ENCODE measurements around the gene PRDM13. TPM values are rescaled to one million over a fixed set of nuclear protein-coding genes. Genes with fewer than 3 reads are reported as not detected.

PRDM13 gene
- total and polyA plus RNA-seq, 2 of the 13 experiments (the other 11 are each of a cell fraction or from before 2014, with no cell fraction given), result not detected

GRCh38 chr6:99641270-99641669 lies 34.6 kb downstream of the PRDM13 start:
- H3K4me2 ChIP-seq (ENCODE audit: low read depth, low read length), result no peak overlapping the region
- H3K9ac ChIP-seq (ENCODE audit: insufficient read depth, low read depth, low read length), result no peak overlapping the region
- no peak for FAIRE-seq
- no peaks in the 10 kb centered on the region for H3K4me1 ChIP-seq (ENCODE audit: insufficient read depth, low read length)
- no TSS peak for BruUV-seq (replicated peaks)
- ATAC-seq, result no peak
- CTCF ChIA-PET (ENCODE audit: low intra/inter-chr PET ratio, low total read pairs), result no interaction called here
- no peak overlapping the region for H3K4me3 ChIP-seq (replicated peaks in 1 of 3; ENCODE audit: insufficient read depth in 1 of 3, low read depth in 2 of 3, low read length in 3 of 3)
- no peak overlapping the region for H2AFZ ChIP-seq (ENCODE audit: low read length)
- H3K27ac ChIP-seq (ENCODE audit: extremely low read length, insufficient read depth, low read length), result no peak overlapping the region
- no peaks in the 10 kb centered on the region for H3K36me3 ChIP-seq (replicated peaks in 1 of 2; ENCODE audit: control insufficient read depth in 1 of 2, insufficient read depth in 2 of 2, low read length in 2 of 2)
- H3K79me2 ChIP-seq (ENCODE audit: insufficient read depth, low read length), result no peaks in the 10 kb centered on the region
- in situ Hi-C loops (cut with HindIII; ENCODE audit: extremely low pct_ligation_motif_present, low pct_unique_long_range_greater_than_20kb), result no loop called here
- H3K27me3 ChIP-seq (ENCODE audit: control insufficient read depth in 1 of 2, insufficient read depth in 2 of 2, low read length in 2 of 2), result no peaks in the 10 kb centered on the region
- H3K9me3 ChIP-seq (ENCODE audit: low read length), result peaks cover 17% of the 10 kb centered on the region
- no peaks in the 10 kb centered on the region for H4K20me1 ChIP-seq (ENCODE audit: insufficient read depth, low read length)
- intact Hi-C loops (cut with micrococcal nuclease; ENCODE audit: unreplicated experiment), result no loop called here
- 2% methylated on average over 2 of the region's 2 CpGs for WGBS (ENCODE audit: low lambda C conversion rate)
- DNase-seq (ENCODE audit: low spot score), result no peak
- POLR2A ChIA-PET, result no interaction called here
- no peak for TF ChIP-seq HOMEZ (CRISPR knock-in tag; IDR thresholded peaks at IDR 0.05; ENCODE audit: low read depth)
- TF ChIP-seq, protein P1, sequence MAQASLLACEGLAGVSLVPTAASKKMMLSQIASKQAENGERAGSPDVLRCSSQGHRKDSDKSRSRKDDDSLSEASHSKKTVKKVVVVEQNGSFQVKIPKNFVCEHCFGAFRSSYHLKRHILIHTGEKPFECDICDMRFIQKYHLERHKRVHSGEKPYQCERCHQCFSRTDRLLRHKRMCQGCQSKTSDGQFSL (CRISPR knock-in tag; IDR thresholded peaks at IDR 0.05), result no peak
- no peak for TF ChIP-seq KLF9 (CRISPR knock-in tag; IDR thresholded peaks at IDR 0.05; ENCODE audit: low read depth)
- no peak for TF ChIP-seq ZFP62 (CRISPR knock-in tag; IDR thresholded peaks at IDR 0.05)
- TF ChIP-seq, protein P2, sequence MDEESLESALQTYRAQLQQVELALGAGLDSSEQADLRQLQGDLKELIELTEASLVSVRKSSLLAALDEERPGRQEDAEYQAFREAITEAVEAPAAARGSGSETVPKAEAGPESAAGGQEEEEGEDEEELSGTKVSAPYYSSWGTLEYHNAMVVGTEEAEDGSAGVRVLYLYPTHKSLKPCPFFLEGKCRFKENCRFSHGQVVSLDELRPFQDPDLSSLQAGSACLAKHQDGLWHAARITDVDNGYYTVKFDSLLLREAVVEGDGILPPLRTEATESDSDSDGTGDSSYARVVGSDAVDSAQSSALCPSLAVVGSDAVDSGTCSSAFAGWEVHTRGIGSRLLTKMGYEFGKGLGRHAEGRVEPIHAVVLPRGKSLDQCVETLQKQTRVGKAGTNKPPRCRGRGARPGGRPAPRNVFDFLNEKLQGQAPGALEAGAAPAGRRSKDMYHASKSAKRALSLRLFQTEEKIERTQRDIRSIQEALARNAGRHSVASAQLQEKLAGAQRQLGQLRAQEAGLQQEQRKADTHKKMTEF (CRISPR knock-in tag; IDR thresholded peaks at IDR 0.05), result no peak
- TF ChIP-seq ZFP36 (IDR thresholded peaks at IDR 0.05; ENCODE audit: borderline replicate concordance, low read depth, low read length, partially characterized antibody), result no peak
- no peak for TF ChIP-seq ZNF333 (CRISPR knock-in tag; IDR thresholded peaks at IDR 0.05; ENCODE audit: borderline replicate concordance)
- TF ChIP-seq, protein P3, sequence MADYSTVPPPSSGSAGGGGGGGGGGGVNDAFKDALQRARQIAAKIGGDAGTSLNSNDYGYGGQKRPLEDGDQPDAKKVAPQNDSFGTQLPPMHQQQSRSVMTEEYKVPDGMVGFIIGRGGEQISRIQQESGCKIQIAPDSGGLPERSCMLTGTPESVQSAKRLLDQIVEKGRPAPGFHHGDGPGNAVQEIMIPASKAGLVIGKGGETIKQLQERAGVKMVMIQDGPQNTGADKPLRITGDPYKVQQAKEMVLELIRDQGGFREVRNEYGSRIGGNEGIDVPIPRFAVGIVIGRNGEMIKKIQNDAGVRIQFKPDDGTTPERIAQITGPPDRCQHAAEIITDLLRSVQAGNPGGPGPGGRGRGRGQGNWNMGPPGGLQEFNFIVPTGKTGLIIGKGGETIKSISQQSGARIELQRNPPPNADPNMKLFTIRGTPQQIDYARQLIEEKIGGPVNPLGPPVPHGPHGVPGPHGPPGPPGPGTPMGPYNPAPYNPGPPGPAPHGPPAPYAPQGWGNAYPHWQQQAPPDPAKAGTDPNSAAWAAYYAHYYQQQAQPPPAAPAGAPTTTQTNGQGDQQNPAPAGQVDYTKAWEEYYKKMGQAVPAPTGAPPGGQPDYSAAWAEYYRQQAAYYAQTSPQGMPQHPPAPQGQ (CRISPR knock-in tag; IDR thresholded peaks at IDR 0.05; ENCODE audit: borderline replicate concordance), result no peak
- TF ChIP-seq PAX8 (CRISPR knock-in tag; IDR thresholded peaks at IDR 0.05; ENCODE audit: borderline replicate concordance), result no peak
- no peak for TF ChIP-seq ZNF510 (CRISPR knock-in tag; IDR thresholded peaks at IDR 0.05; ENCODE audit: low read depth)
- no peak for TF ChIP-seq ZNF572 (CRISPR knock-in tag; IDR thresholded peaks at IDR 0.05)
- no peak for TF ChIP-seq CENPT (CRISPR knock-in tag; IDR thresholded peaks at IDR 0.05; ENCODE audit: low read depth)
- no peak for TF ChIP-seq RERE (CRISPR knock-in tag; IDR thresholded peaks at IDR 0.05; ENCODE audit: low read depth)
- TF ChIP-seq ATM (IDR thresholded peaks at IDR 0.05; ENCODE audit: borderline replicate concordance), result no peak

Data from HepG2 (cell line).